ENCODE measurements around the gene RNASEH2A. TPM values are rescaled to one million over a fixed set of nuclear protein-coding genes. Genes with fewer than 3 reads are reported as not detected.

RNASEH2A gene
- total and polyA plus RNA-seq, 2 of the 13 experiments (the other 11 are each of a cell fraction or from before 2014, with no cell fraction given): 25.1 to 35.8 TPM

GRCh38 chr19:12791345-12792050 lies 14.9 kb upstream of the RNASEH2A start, which contains the start of gene JUNB (continued):
- TF ChIP-seq, protein P1, sequence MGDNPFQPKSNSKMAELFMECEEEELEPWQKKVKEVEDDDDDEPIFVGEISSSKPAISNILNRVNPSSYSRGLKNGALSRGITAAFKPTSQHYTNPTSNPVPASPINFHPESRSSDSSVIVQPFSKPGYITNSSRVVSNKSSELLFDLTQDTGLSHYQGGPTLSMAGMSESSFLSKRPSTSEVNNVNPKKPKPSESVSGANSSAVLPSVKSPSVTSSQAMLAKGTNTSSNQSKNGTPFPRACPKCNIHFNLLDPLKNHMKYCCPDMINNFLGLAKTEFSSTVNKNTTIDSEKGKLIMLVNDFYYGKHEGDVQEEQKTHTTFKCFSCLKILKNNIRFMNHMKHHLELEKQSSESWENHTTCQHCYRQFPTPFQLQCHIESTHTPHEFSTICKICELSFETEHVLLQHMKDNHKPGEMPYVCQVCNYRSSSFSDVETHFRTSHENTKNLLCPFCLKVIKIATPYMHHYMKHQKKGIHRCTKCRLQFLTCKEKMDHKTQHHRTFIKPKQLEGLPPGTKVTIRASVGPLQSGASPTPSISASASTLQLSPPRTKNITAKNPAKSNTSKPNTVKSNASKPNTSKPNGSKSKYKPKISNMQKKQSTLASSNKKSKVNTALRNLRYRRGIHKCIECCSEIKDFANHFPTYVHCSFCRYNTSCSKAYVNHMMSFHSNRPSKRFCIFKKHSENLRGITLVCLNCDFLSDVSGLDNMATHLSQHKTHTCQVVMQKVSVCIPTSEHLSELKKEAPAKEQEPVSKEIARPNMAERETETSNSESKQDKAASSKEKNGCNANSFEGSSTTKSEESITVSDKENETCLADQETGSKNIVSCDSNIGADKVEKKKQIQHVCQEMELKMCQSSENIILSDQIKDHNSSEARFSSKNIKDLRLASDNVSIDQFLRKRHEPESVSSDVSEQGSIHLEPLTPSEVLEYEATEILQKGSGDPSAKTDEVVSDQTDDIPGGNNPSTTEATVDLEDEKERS (CRISPR knock-in tag; IDR thresholded peaks at IDR 0.05): no peak
- TF ChIP-seq HNRNPH1 (optimal IDR thresholded peaks at IDR 0.05; ENCODE audit: low read depth, low read length) (peak; percentile 53), YEATS2 (CRISPR knock-in tag; IDR thresholded peaks at IDR 0.05; ENCODE audit: borderline replicate concordance) (peak; percentile 77; the same call in 1 of the 2 replicates), ETV6 (CRISPR knock-in tag; conservative IDR thresholded peaks at IDR 0.05) (peak; percentile 91), PRDM15 (CRISPR knock-in tag; IDR thresholded peaks at IDR 0.05) (no peak), HOXA9 (CRISPR knock-in tag; IDR thresholded peaks at IDR 0.05; ENCODE audit: borderline replicate concordance) (no peak), CREM (IDR thresholded peaks at IDR 0.05) (no peak; the same call in 1 of the 2 replicates), CREM (CRISPR knock-in tag; IDR thresholded peaks at IDR 0.05) (no peak), ARID4A (CRISPR knock-in tag; IDR thresholded peaks at IDR 0.05; ENCODE audit: borderline replicate concordance) (peak; percentile 93; the same call in 1 of the 2 replicates), RARG (CRISPR knock-in tag; IDR thresholded peaks at IDR 0.05; ENCODE audit: low read depth) (no peak), SRY (CRISPR knock-in tag; IDR thresholded peaks at IDR 0.05) (peak; percentile 96), CHD2 (IDR thresholded peaks at IDR 0.05; ENCODE audit: low read depth, low read length) (0 out of 2 replicates have a peak, but pooled peaks have one; percentile 41), CEBPB (IDR thresholded peaks at IDR 0.05; ENCODE audit: borderline replicate concordance, low read depth, low read length) (no peak)
- TF ChIP-seq, protein P2, sequence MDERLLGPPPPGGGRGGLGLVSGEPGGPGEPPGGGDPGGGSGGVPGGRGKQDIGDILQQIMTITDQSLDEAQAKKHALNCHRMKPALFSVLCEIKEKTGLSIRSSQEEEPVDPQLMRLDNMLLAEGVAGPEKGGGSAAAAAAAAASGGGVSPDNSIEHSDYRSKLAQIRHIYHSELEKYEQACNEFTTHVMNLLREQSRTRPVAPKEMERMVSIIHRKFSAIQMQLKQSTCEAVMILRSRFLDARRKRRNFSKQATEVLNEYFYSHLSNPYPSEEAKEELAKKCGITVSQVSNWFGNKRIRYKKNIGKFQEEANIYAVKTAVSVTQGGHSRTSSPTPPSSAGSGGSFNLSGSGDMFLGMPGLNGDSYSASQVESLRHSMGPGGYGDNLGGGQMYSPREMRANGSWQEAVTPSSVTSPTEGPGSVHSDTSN (CRISPR knock-in tag; IDR thresholded peaks at IDR 0.05): peak; percentile 62
- TF ChIP-seq, protein P3, sequence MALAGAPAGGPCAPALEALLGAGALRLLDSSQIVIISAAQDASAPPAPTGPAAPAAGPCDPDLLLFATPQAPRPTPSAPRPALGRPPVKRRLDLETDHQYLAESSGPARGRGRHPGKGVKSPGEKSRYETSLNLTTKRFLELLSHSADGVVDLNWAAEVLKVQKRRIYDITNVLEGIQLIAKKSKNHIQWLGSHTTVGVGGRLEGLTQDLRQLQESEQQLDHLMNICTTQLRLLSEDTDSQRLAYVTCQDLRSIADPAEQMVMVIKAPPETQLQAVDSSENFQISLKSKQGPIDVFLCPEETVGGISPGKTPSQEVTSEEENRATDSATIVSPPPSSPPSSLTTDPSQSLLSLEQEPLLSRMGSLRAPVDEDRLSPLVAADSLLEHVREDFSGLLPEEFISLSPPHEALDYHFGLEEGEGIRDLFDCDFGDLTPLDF (CRISPR knock-in tag; IDR thresholded peaks at IDR 0.05): no peak
